GM23338 (cell line): ENCODE data around the gene HTR4. TPM values are rescaled to one million over a fixed set of nuclear protein-coding genes. Genes with fewer than 3 reads are reported as not detected.

ENCODE experiments used
- ATAC-seq: fragments of 200-7000 bp; cut with Tn5 transposase; 3 replicates; pipeline ENCODE4 v1.9.1; 2020
- DNase-seq: peaks from one replicate; pipeline ENCODE4 v3.0.0-alpha.2; 2015; ENCODE audit warnings: low spot score
- H2AFZ ChIP-seq: fragments of 200-600 bp; sonication (generic); 2 replicates; pipeline ENCODE4 v1.8.0; 2016; ENCODE audit warnings: antibody characterized with exemption, mild to moderate bottlenecking, moderate library complexity
- H3F3A ChIP-seq: fragments of 200-600 bp; sonication (generic); replicated peaks from 2 replicates; pipeline ENCODE4 v1.8.0; 2017; ENCODE audit warnings: antibody characterized with exemption, mixed run types, low read depth
- H3K27ac ChIP-seq: fragments of 200-600 bp; sonication (generic); 2 replicates; pipeline ENCODE4 v1.6.1; 2016; ENCODE audit warnings: low read depth
- H3K27me3 ChIP-seq: fragments of 200-600 bp; sonication (generic); 2 replicates; pipeline ENCODE4 v1.8.0; 2016; ENCODE audit warnings: mild to moderate bottlenecking, mixed run types, moderate library complexity; ENCODE audit not compliant: insufficient read depth
- H3K36me3 ChIP-seq: fragments of 200-600 bp; sonication (generic); 2 replicates; pipeline ENCODE4 v1.8.0; 2016; ENCODE audit warnings: mild to moderate bottlenecking; ENCODE audit not compliant: insufficient read depth
- H3K4me1 ChIP-seq: fragments of 200-600 bp; sonication (generic); 2 replicates; pipeline ENCODE4 v1.8.0; 2016; ENCODE audit warnings: mild to moderate bottlenecking, moderate library complexity; ENCODE audit not compliant: insufficient read depth
- H3K4me2 ChIP-seq: fragments of 200-600 bp; sonication (generic); 2 replicates; pipeline ENCODE4 v1.7.1; 2017; ENCODE audit warnings: mixed run types
- H3K4me3 ChIP-seq: fragments of 200-600 bp; sonication (generic); 2 replicates; pipeline ENCODE4 v1.6.1; 2016; ENCODE audit warnings: mixed run types
- H3K79me2 ChIP-seq: fragments of 200-600 bp; sonication (generic); replicated peaks from 2 replicates; pipeline ENCODE4 v1.8.0; 2017; ENCODE audit warnings: mild to moderate bottlenecking; ENCODE audit not compliant: insufficient read depth
- H3K9me2 ChIP-seq: fragments of 200-600 bp; sonication (generic); 2 replicates; pipeline ENCODE4 v1.8.0; 2017; ENCODE audit not compliant: insufficient read depth
- H4K20me1 ChIP-seq: fragments of 200-600 bp; sonication (generic); replicated peaks from 2 replicates; pipeline ENCODE4 v1.8.0; 2017; ENCODE audit warnings: mild to moderate bottlenecking; ENCODE audit not compliant: insufficient read depth
- H3K27ac Mint-ChIP-seq: 2 replicates; pipeline ENCODE4 v1.8.0; 2020; ENCODE audit warnings: inconsistent platforms, mild to moderate bottlenecking, moderate library complexity, mixed read lengths
- H3K27me3 Mint-ChIP-seq: 3 replicates; pipeline ENCODE4 v1.8.0; 2022; ENCODE audit warnings: low read depth, mild to moderate bottlenecking, moderate library complexity, mixed read lengths, inconsistent platforms; ENCODE audit not compliant: insufficient read depth, poor library complexity
- H3K36me3 Mint-ChIP-seq: 3 replicates; pipeline ENCODE4 v1.8.0; 2021; ENCODE audit warnings: low read depth, mild to moderate bottlenecking, inconsistent platforms, moderate library complexity, mixed read lengths
- H3K4me1 Mint-ChIP-seq: 3 replicates; pipeline ENCODE4 v1.8.0; 2020; ENCODE audit warnings: mild to moderate bottlenecking, inconsistent platforms, mixed read lengths
- H3K4me3 Mint-ChIP-seq: 3 replicates; pipeline ENCODE4 v1.8.0; 2021; ENCODE audit warnings: moderate library complexity, mild to moderate bottlenecking, inconsistent platforms, mixed read lengths
- H3K9me3 Mint-ChIP-seq: 3 replicates; pipeline ENCODE4 v1.8.0; 2020; ENCODE audit warnings: moderate library complexity, mild to moderate bottlenecking, inconsistent platforms, mixed read lengths
- CREB1 ChIP-seq: fragments of 250-450 bp; sonication (Bioruptor Pico); IDR thresholded peaks from 2 replicates; pipeline ENCODE4 v1.5.0; 2020; ENCODE audit warnings: low read depth, mild to moderate bottlenecking, moderate library complexity
- CTCF ChIP-seq, 2 experiments: fragments of 200-600 bp in 1 of 2; sonication (generic) in 1 of 2; conservative IDR thresholded peaks; 2 replicates each; pipeline versions ENCODE4 v1.5.1 to v1.6.1; 2016 to 2017; ENCODE audit warnings: antibody characterized with exemption in 2 of 2, low read depth in 2 of 2, mild to moderate bottlenecking in 2 of 2, moderate library complexity in 1 of 2
- ETS1 ChIP-seq: IDR thresholded peaks from 2 replicates; pipeline ENCODE4 v1.6.1; 2016; ENCODE audit warnings: antibody characterized with exemption
- EZH2 ChIP-seq: fragments of 200-600 bp; sonication (generic); IDR thresholded peaks from one replicate; pipeline ENCODE4 v1.8.0; 2017; ENCODE audit warnings: antibody characterized with exemption, mild to moderate bottlenecking, low read depth; ENCODE audit not compliant: unreplicated experiment
- EZH2phosphoT487 ChIP-seq: fragments of 200-600 bp; sonication (generic); IDR thresholded peaks from one replicate; pipeline ENCODE4 v1.8.1; 2018; ENCODE audit warnings: antibody characterized with exemption; ENCODE audit not compliant: unreplicated experiment
- JUNB ChIP-seq: IDR thresholded peaks from one replicate; pipeline ENCODE4 v1.6.1; 2016; ENCODE audit warnings: antibody characterized with exemption; ENCODE audit not compliant: unreplicated experiment
- NANOG ChIP-seq: IDR thresholded peaks from 2 replicates; pipeline ENCODE4 v1.6.1; 2016; ENCODE audit warnings: antibody characterized with exemption, borderline replicate concordance
- POLR2AphosphoS5 ChIP-seq: IDR thresholded peaks from 2 replicates; pipeline ENCODE4 v1.6.1; 2016; ENCODE audit warnings: antibody characterized with exemption, low read depth
- REST ChIP-seq: IDR thresholded peaks from one replicate; pipeline ENCODE4 v1.6.1; 2018; ENCODE audit warnings: antibody characterized with exemption; ENCODE audit not compliant: unreplicated experiment
- STAT1 ChIP-seq: IDR thresholded peaks from one replicate; pipeline ENCODE4 v1.6.1; 2016; ENCODE audit warnings: antibody characterized with exemption; ENCODE audit not compliant: unreplicated experiment
- ZNF114 ChIP-seq: fragments of 250-450 bp; sonication (Bioruptor Pico); IDR thresholded peaks from 2 replicates; pipeline ENCODE4 v1.5.0; 2020; ENCODE audit warnings: mild to moderate bottlenecking, moderate library complexity
- ZNF331 ChIP-seq: fragments of 250-450 bp; sonication (Bioruptor Pico); IDR thresholded peaks from 2 replicates; pipeline ENCODE4 v1.5.0; 2020; ENCODE audit warnings: low read depth, mild to moderate bottlenecking, moderate library complexity
- ZNF462 ChIP-seq: fragments of 250-450 bp; sonication (Bioruptor Pico); IDR thresholded peaks from 2 replicates; pipeline ENCODE4 v1.5.0; 2020; ENCODE audit warnings: mild to moderate bottlenecking, moderate library complexity
- polyA plus RNA-seq: library from polyadenylated mRNA; unstranded; fragments of >200 nt; fragmentation: Nextera tagmentation; extraction: Ambion mirVana; gene quantifications from 2 replicates; pipeline ENCODE4 v1.2.1, GENCODE V29; 2016
- total RNA-seq: library from RNA; depleted of rRNA; stranded (reverse); fragments of >200 nt; shearing (Covaris generic); gene quantifications from 2 replicates; pipeline ENCODE4 v1.2.3, GENCODE V29; 2014

HTR4 gene
- total and polyA plus RNA-seq, 2 experiments from 2014 or later, result 0.10 TPM; not detected in 1

GRCh38 chr5:148497757-148498156 is 156.6 kb downstream of the HTR4 start:
- Mint-ChIP-seq H3K4me1 (peaks cover 4% of the 10 kb centered on the region), H3K4me3 (no peak overlapping the region), H3K36me3 (no peaks in the 10 kb centered on the region), H3K27ac (no peak overlapping the region), H3K9me3 (peaks cover 2% of the 10 kb centered on the region; the same call in 1 of the 3 replicates), H3K27me3 (peaks cover 2% of the 10 kb centered on the region)
- Histone ChIP-seq H3K9me2 (no peaks in the 10 kb centered on the region), H3K4me1 (peaks cover 2% of the 10 kb centered on the region; the same call in 1 of the 2 replicates), H3K4me3 (no peak overlapping the region), H4K20me1 (no peaks in the 10 kb centered on the region), H3K79me2 (no peaks in the 10 kb centered on the region), H2AFZ (no peak overlapping the region), H3K27me3 (no peaks in the 10 kb centered on the region), H3F3A (no peaks in the 10 kb centered on the region), H3K27ac (no peak overlapping the region), H3K36me3 (no peaks in the 10 kb centered on the region), H3K4me2 (no peak overlapping the region)
- no peak for TF ChIP-seq CREB1 (CRISPR knock-in tag)
- TF ChIP-seq POLR2AphosphoS5, result no peak
- no peak for TF ChIP-seq EZH2phosphoT487
- no peak for TF ChIP-seq ZNF331
- TF ChIP-seq CTCF (conservative IDR thresholded peaks at IDR 0.05; ENCODE audit: low read depth in 2 of 2), result no peak
- TF ChIP-seq REST, result no peak
- no peak for TF ChIP-seq NANOG
- TF ChIP-seq STAT1, result no peak
- no peak for TF ChIP-seq ETS1
- TF ChIP-seq JUNB, result no peak
- no peak for TF ChIP-seq ZNF114 (CRISPR knock-in tag)
- no peak for TF ChIP-seq EZH2
- TF ChIP-seq ZNF462 (CRISPR knock-in tag), result no peak
- no peak for DNase-seq
- ATAC-seq, result no peak
